ENCODE data around the gene PCDH9. TPM values are rescaled to one million over a fixed set of nuclear protein-coding genes. Genes with fewer than 3 reads are reported as not detected.

PCDH9 gene
- polyA plus RNA-seq, 1 of the 3 experiments (the other 2 are of a cell fraction) = 1.3 TPM

- TF ChIP-seq JUND (IDR thresholded peaks at IDR 0.05) (peak; percentile 75), GATA2 (CRISPR knock-in tag; IDR thresholded peaks at IDR 0.05) (no peak), FOSL2 (IDR thresholded peaks at IDR 0.05; ENCODE audit: borderline replicate concordance, low read depth) (peak; percentile 68; the same call in 1 of the 2 replicates), RFX5 (IDR thresholded peaks at IDR 0.05; ENCODE audit: low read length) (no peak), RCOR1 (IDR thresholded peaks at IDR 0.05; ENCODE audit: low read length) (no peak), EP300 (IDR thresholded peaks at IDR 0.05; ENCODE audit: borderline replicate concordance in 1 of 2, low read depth in 1 of 2, low read length in 1 of 2) (peak in 1 of 2 experiments; percentile 65; a peak in 2 of 4 replicates), CHD2 (IDR thresholded peaks at IDR 0.05; ENCODE audit: low read length, partially characterized antibody) (no peak), TEAD4 (IDR thresholded peaks at IDR 0.05; ENCODE audit: borderline replicate concordance, insufficient read depth) (peak; percentile 25; the same call in 1 of the 2 replicates), YY1 (IDR thresholded peaks at IDR 0.05; ENCODE audit: low read depth) (no peak), ELF1 (IDR thresholded peaks at IDR 0.05) (no peak), RXRA (IDR thresholded peaks at IDR 0.05; ENCODE audit: borderline replicate concordance, low read depth) (no peak)
These were observed 805.7 kb downstream of the PCDH9 start (continued) for GRCh38 chr13:66424422-66424821.

GRCh38 chr13:66415444-66415843 is 814.7 kb downstream of the PCDH9 start:
- Histone ChIP-seq H3K27ac (ENCODE audit: low read depth in 2 of 2, low read length in 1 of 2) (no peak overlapping the region), H3K9me2 (no peaks in the 10 kb centered on the region), H3K4me2 (no peak overlapping the region), H3K9ac (no peak overlapping the region), H2AFZ (ENCODE audit: low read depth) (no peak overlapping the region), H3K9me3 (no peaks in the 10 kb centered on the region), H3K79me2 (ENCODE audit: insufficient read depth) (no peaks in the 10 kb centered on the region; the same call in 1 of the 2 replicates), H3K4me1 (ENCODE audit: control insufficient read depth in 1 of 2, insufficient read depth in 2 of 2, low read depth in 1 of 2, low read length in 1 of 2) (peaks cover 4 to 7% of the 10 kb centered on the region in 2 experiments; a peak in 2 of 4 replicates), H3F3A (replicated peaks; ENCODE audit: insufficient read depth) (no peaks in the 10 kb centered on the region), H3K4me3 (ENCODE audit: low read depth in 2 of 2, low read length in 1 of 2) (no peak overlapping the region), H3K27me3 (ENCODE audit: insufficient read depth) (no peaks in the 10 kb centered on the region), H4K20me1 (ENCODE audit: insufficient read depth) (no peaks in the 10 kb centered on the region), H3K36me3 (replicated peaks in 1 of 2; ENCODE audit: control insufficient read depth in 1 of 2, insufficient read depth in 2 of 2, low read length in 1 of 2) (no peaks in the 10 kb centered on the region)
- CTCF ChIA-PET = no interaction called here
- POLR2A ChIA-PET = no interaction called here
- DNase-seq = no peak
- WGBS (ENCODE audit: low lambda C conversion rate) = 82% methylated on average over 2 of the region's 2 CpGs
- no peak for TF ChIP-seq RFX5 (IDR thresholded peaks at IDR 0.05; ENCODE audit: low read length)

- TF ChIP-seq USF1 (IDR thresholded peaks at IDR 0.05; ENCODE audit: borderline replicate concordance, low read depth) = no peak
- TF ChIP-seq TAF1 (IDR thresholded peaks at IDR 0.05; ENCODE audit: borderline replicate concordance, low read depth, low read length) = no peak
- TF ChIP-seq GATA2 (CRISPR knock-in tag; IDR thresholded peaks at IDR 0.05) = peak; percentile 42; the same call in 1 of the 2 replicates
- TF ChIP-seq RCOR1 (IDR thresholded peaks at IDR 0.05; ENCODE audit: low read length) = peak; percentile 46; the same call in 1 of the 2 replicates
- no peak for TF ChIP-seq MAX (IDR thresholded peaks at IDR 0.05; ENCODE audit: low read depth)
- peak in 1 of 2 experiments; percentile 54; a peak in 2 of 4 replicates for TF ChIP-seq EP300 (IDR thresholded peaks at IDR 0.05; ENCODE audit: borderline replicate concordance in 1 of 2, low read depth in 1 of 2, low read length in 1 of 2)
- Histone ChIP-seq H3K4me3 (ENCODE audit: low read depth in 2 of 2, low read length in 1 of 2) (no peak overlapping the region), H3K27me3 (ENCODE audit: insufficient read depth) (no peaks in the 10 kb centered on the region), H4K20me1 (ENCODE audit: insufficient read depth) (no peaks in the 10 kb centered on the region), H3F3A (replicated peaks; ENCODE audit: insufficient read depth) (no peaks in the 10 kb centered on the region), H3K9me2 (no peaks in the 10 kb centered on the region), H3K9ac (no peak overlapping the region), H3K4me1 (ENCODE audit: control insufficient read depth in 1 of 2, insufficient read depth in 2 of 2, low read depth in 1 of 2, low read length in 1 of 2) (peaks cover 4 to 7% of the 10 kb centered on the region in 2 experiments; a peak in 2 of 4 replicates), H3K4me2 (peak overlapping the region; percentile 33; the same call in 1 of the 2 replicates), H3K36me3 (replicated peaks in 1 of 2; ENCODE audit: control insufficient read depth in 1 of 2, insufficient read depth in 2 of 2, low read length in 1 of 2) (no peaks in the 10 kb centered on the region), H3K79me2 (ENCODE audit: insufficient read depth) (no peaks in the 10 kb centered on the region; the same call in 1 of the 2 replicates), H3K9me3 (no peaks in the 10 kb centered on the region), H2AFZ (ENCODE audit: low read depth) (peak overlapping the region; percentile 49; the same call in 1 of the 2 replicates), H3K27ac (ENCODE audit: low read depth in 2 of 2, low read length in 1 of 2) (peak overlapping the region in 1 of 2 experiments; percentile 14; a peak in 1 of 4 replicates)
- 48% methylated on average over 3 of the region's 3 CpGs for WGBS (ENCODE audit: low lambda C conversion rate)
- DNase-seq = no peak
- ChIA-PET CTCF (interaction anchor here (0.5 kb wide), 1 partner anchor 704 kb away, joined by 3 read pairs; no protein-coding TSS in a partner anchor), POLR2A (no interaction called here)
These were observed 815.9 kb downstream of the PCDH9 start for GRCh38 chr13:66414066-66414800.

All from SK-N-SH (cell line).